Thyroid gland (tissue), 4 donors: ENCODE results near the gene CLINT1.
"Not testable (repeated sequence)": the region's sequence is repeated elsewhere in the genome, so short reads cannot be mapped to it uniquely, and the experiment has no call there.

Experiments
- CTCF ChIP-seq, 6 experiments: fragments of 200-600 bp in 3 of 6; fragments of 450-650 bp in 3 of 6; sonication (generic) in 3 of 6; IDR thresholded peaks; one replicate each; pipeline ENCODE4 v1.5.1; 2016 to 2019; ENCODE audit warnings: antibody characterized with exemption in 6 of 6, mild to moderate bottlenecking in 2 of 6, inconsistent platforms in 1 of 6, moderate library complexity in 1 of 6
- POLR2A ChIP-seq, 2 donors: fragments of 450-650 bp; IDR thresholded peaks; one replicate each; pipeline ENCODE4 v1.6.1; 2017; ENCODE audit warnings: antibody characterized with exemption in 2 of 2, mild to moderate bottlenecking in 2 of 2, moderate library complexity in 1 of 2

GRCh38 chr5:157881498-157881897 lies 22.6 kb upstream of the CLINT1 start:
- TF ChIP-seq CTCF, POLR2A (IDR thresholded peaks at IDR 0.05): not testable (repeated sequence)
